ENCODE data around the gene C11orf97.
A peak's percentile ranks its signal among the peaks of the same experiment; 100 is the strongest.

- TF ChIP-seq CTCF (conservative IDR thresholded peaks at IDR 0.05; ENCODE audit: low read depth, low read length), result peak; percentile 70
- TF ChIP-seq EZH2 (IDR thresholded peaks at IDR 0.05; ENCODE audit: borderline replicate concordance, low read depth, low read length, poor library complexity, severe bottlenecking), result no peak
Observed at GRCh38 chr11:94521684-94522083, 9.4 kb downstream of the C11orf97 start.

Data from A673 (cell line).